GM23338 (cell line): Measurements from ENCODE around the gene SLC50A1.
A peak's percentile ranks its signal among the peaks of the same experiment; 100 is the strongest.

Experiments
- POLR2AphosphoS5 ChIP-seq: IDR thresholded peaks from 2 replicates; pipeline ENCODE4 v1.6.1; 2016; ENCODE audit warnings: antibody characterized with exemption, low read depth
- TF ChIP-seq, protein P1 (sequence below): IDR thresholded peaks from one replicate; pipeline ENCODE4 v1.6.1; 2018; ENCODE audit warnings: antibody characterized with exemption; ENCODE audit not compliant: unreplicated experiment
- TF ChIP-seq, protein P2 (sequence below), 2 experiments: fragments of 200-600 bp in 1 of 2; sonication (generic) in 1 of 2; conservative IDR thresholded peaks; 2 replicates each; pipeline versions ENCODE4 v1.5.1 to v1.6.1; 2016 to 2017; ENCODE audit warnings: antibody characterized with exemption in 2 of 2, low read depth in 2 of 2, mild to moderate bottlenecking in 2 of 2, moderate library complexity in 1 of 2

DNA sequence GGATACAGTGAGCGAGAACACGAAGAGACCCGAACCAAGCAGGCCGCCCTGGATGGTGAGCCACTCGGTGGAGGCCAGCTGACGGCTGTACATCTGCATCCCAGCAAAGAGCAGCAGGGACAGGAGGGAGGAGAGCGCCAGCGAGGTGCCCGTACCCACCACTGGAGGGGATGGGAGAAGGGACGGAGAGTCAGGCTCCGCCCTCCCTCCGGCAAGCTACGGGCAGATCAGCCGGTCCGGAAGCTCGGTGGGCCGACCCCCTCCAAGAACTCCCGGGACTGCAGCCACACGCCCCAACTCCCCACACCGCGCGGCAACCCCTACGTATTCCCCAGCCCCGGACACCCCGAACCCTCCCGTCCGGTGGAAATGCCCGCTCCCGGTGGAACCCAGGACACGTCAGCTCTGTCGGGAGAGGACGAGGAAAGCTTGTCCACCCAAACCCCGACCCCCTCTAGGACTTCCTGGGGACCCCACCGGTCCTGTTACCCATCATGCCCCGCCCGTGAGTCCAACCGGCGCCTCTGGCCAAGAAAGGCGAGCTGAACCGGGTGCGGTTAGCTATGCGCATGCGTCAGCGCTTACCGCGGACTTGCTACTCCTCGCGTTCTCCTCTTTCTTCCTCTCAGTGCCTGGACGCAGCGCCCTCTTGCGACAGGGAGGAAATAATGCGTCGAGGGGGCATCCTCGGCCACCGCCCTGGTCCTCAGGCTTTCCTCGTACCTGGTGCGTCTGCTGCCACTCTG, 37.3 kb downstream of the SLC50A1 start, which contains the start of gene KRTCAP2:
- TF ChIP-seq, protein P1, sequence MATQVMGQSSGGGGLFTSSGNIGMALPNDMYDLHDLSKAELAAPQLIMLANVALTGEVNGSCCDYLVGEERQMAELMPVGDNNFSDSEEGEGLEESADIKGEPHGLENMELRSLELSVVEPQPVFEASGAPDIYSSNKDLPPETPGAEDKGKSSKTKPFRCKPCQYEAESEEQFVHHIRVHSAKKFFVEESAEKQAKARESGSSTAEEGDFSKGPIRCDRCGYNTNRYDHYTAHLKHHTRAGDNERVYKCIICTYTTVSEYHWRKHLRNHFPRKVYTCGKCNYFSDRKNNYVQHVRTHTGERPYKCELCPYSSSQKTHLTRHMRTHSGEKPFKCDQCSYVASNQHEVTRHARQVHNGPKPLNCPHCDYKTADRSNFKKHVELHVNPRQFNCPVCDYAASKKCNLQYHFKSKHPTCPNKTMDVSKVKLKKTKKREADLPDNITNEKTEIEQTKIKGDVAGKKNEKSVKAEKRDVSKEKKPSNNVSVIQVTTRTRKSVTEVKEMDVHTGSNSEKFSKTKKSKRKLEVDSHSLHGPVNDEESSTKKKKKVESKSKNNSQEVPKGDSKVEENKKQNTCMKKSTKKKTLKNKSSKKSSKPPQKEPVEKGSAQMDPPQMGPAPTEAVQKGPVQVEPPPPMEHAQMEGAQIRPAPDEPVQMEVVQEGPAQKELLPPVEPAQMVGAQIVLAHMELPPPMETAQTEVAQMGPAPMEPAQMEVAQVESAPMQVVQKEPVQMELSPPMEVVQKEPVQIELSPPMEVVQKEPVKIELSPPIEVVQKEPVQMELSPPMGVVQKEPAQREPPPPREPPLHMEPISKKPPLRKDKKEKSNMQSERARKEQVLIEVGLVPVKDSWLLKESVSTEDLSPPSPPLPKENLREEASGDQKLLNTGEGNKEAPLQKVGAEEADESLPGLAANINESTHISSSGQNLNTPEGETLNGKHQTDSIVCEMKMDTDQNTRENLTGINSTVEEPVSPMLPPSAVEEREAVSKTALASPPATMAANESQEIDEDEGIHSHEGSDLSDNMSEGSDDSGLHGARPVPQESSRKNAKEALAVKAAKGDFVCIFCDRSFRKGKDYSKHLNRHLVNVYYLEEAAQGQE = no peak
- TF ChIP-seq, protein P2, sequence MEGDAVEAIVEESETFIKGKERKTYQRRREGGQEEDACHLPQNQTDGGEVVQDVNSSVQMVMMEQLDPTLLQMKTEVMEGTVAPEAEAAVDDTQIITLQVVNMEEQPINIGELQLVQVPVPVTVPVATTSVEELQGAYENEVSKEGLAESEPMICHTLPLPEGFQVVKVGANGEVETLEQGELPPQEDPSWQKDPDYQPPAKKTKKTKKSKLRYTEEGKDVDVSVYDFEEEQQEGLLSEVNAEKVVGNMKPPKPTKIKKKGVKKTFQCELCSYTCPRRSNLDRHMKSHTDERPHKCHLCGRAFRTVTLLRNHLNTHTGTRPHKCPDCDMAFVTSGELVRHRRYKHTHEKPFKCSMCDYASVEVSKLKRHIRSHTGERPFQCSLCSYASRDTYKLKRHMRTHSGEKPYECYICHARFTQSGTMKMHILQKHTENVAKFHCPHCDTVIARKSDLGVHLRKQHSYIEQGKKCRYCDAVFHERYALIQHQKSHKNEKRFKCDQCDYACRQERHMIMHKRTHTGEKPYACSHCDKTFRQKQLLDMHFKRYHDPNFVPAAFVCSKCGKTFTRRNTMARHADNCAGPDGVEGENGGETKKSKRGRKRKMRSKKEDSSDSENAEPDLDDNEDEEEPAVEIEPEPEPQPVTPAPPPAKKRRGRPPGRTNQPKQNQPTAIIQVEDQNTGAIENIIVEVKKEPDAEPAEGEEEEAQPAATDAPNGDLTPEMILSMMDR (conservative IDR thresholded peaks at IDR 0.05; ENCODE audit: low read depth in 2 of 2) = peak; percentile 86 to 97
- peak; percentile 81 for TF ChIP-seq POLR2AphosphoS5
